Neuronal stem cell (in vitro differentiated cells): ENCODE results near the gene HLX.

Source experiments
- DNase-seq: peaks from one replicate; pipeline ENCODE4 v3.0.0-alpha.2; 2013; ENCODE audit warnings: low spot score
- H2AFZ ChIP-seq: one replicate; pipeline ENCODE4 v1.6.1; 2013; ENCODE audit warnings: mild to moderate bottlenecking, low read length, inconsistent platforms
- H2AK5ac ChIP-seq: 2 replicates; pipeline ENCODE4 v1.6.1; 2013; ENCODE audit warnings: low read depth, mild to moderate bottlenecking, inconsistent platforms, low read length, moderate library complexity, mixed read lengths
- H2BK120ac ChIP-seq: 2 replicates; pipeline ENCODE4 v1.6.1; 2013; ENCODE audit warnings: low read depth, mild to moderate bottlenecking, inconsistent platforms, low read length, moderate library complexity, mixed read lengths
- H2BK12ac ChIP-seq: one replicate; pipeline ENCODE4 v1.6.1; 2013; ENCODE audit warnings: low read length, inconsistent platforms
- H2BK15ac ChIP-seq: 2 replicates; pipeline ENCODE4 v1.6.1; 2013; ENCODE audit warnings: mild to moderate bottlenecking, low read length, inconsistent platforms, mixed read lengths
- H2BK5ac ChIP-seq: one replicate; pipeline ENCODE4 v1.6.1; 2013; ENCODE audit warnings: inconsistent platforms, mild to moderate bottlenecking, low read length, moderate library complexity
- H3K14ac ChIP-seq: one replicate; pipeline ENCODE4 v1.6.1; 2013; ENCODE audit warnings: low read length, inconsistent platforms
- H3K18ac ChIP-seq: 2 replicates; pipeline ENCODE4 v1.6.1; 2013; ENCODE audit warnings: low read length, inconsistent platforms
- H3K23ac ChIP-seq: 2 replicates; pipeline ENCODE4 v1.6.1; 2013; ENCODE audit warnings: low read depth, mild to moderate bottlenecking, mixed read lengths, low read length, inconsistent platforms; ENCODE audit not compliant: poor library complexity
- H3K27ac ChIP-seq: replicated peaks from 3 replicates; pipeline ENCODE4 v1.5.1; 2013; ENCODE audit warnings: low read length, inconsistent platforms
- H3K27me3 ChIP-seq, 3 experiments: 2 replicates each; pipeline ENCODE4 v1.6.1; 2013; ENCODE audit warnings: low read length in 3 of 3, mild to moderate bottlenecking in 2 of 3, inconsistent platforms in 1 of 3, low read depth in 1 of 3, mixed read lengths in 1 of 3, moderate library complexity in 1 of 3; ENCODE audit not compliant: control insufficient read depth in 3 of 3, insufficient read depth in 3 of 3
- H3K36me3 ChIP-seq, 2 donors: replicated peaks in 1 of 2; 2 replicates each; pipeline ENCODE4 v1.6.1; 2013; ENCODE audit warnings: low read length in 2 of 2; ENCODE audit not compliant: control insufficient read depth in 2 of 2, insufficient read depth in 2 of 2
- H3K4ac ChIP-seq: 2 replicates; pipeline ENCODE4 v1.6.1; 2013; ENCODE audit warnings: inconsistent platforms, mild to moderate bottlenecking, low read length, moderate library complexity
- H3K4me1 ChIP-seq, 2 donors: 1 replicate in 1 of 2; 2 replicates in 1 of 2; pipeline ENCODE4 v1.6.1; 2013; ENCODE audit warnings: low read length in 2 of 2, low read depth in 1 of 2; ENCODE audit not compliant: control insufficient read depth in 2 of 2, insufficient read depth in 1 of 2
- H3K4me2 ChIP-seq: one replicate; pipeline ENCODE4 v1.6.1; 2013; ENCODE audit warnings: mild to moderate bottlenecking, low read length, inconsistent platforms; ENCODE audit not compliant: insufficient read depth, poor library complexity, severe bottlenecking
- H3K4me3 ChIP-seq, 2 donors: 2 replicates each; pipeline ENCODE4 v1.5.1; 2013; ENCODE audit warnings: low read length in 2 of 2, mild to moderate bottlenecking in 2 of 2, inconsistent platforms in 1 of 2, moderate library complexity in 1 of 2
- H3K79me1 ChIP-seq: one replicate; pipeline ENCODE4 v1.6.1; 2013; ENCODE audit warnings: low read depth, mild to moderate bottlenecking, inconsistent platforms, low read length, moderate library complexity
- H3K9ac ChIP-seq: one replicate; pipeline ENCODE4 v1.6.1; 2013; ENCODE audit warnings: mild to moderate bottlenecking, low read depth, low read length, inconsistent platforms; ENCODE audit not compliant: poor library complexity
- H3K9me3 ChIP-seq, 2 donors: replicated peaks in 1 of 2; 2 replicates each; pipeline versions ENCODE3 to v1.6.1; 2013; ENCODE audit warnings: low read length in 2 of 2, mild to moderate bottlenecking in 2 of 2, inconsistent platforms in 1 of 2, low read depth in 1 of 2, mixed read lengths in 1 of 2, moderate library complexity in 1 of 2; ENCODE audit not compliant: control insufficient read depth in 2 of 2, insufficient read depth in 1 of 2
- H4K8ac ChIP-seq: one replicate; pipeline ENCODE4 v1.6.1; 2013; ENCODE audit warnings: low read depth, mild to moderate bottlenecking, inconsistent platforms, low read length, moderate library complexity
- H4K91ac ChIP-seq: one replicate; pipeline ENCODE4 v1.6.1; 2013; ENCODE audit warnings: low read length, low read depth, mild to moderate bottlenecking, inconsistent platforms; ENCODE audit not compliant: poor library complexity
- WGBS, 2 donors: extraction: QIAGEN DNeasy Blood & Tissue Kit; methylation state at CpG; one replicate each; pipeline ENCODE4 v1.1.7; 2013; ENCODE audit warnings: missing lambda C conversion rate in 2 of 2, mixed read lengths in 1 of 2; ENCODE audit not compliant: insufficient read length in 2 of 2, insufficient replicate concordance in 1 of 2; ENCODE audit errors: extremely low coverage in 2 of 2; 5-methylcytosine and 5-hydroxymethylcytosine counted together

Gene HLX

DNA sequence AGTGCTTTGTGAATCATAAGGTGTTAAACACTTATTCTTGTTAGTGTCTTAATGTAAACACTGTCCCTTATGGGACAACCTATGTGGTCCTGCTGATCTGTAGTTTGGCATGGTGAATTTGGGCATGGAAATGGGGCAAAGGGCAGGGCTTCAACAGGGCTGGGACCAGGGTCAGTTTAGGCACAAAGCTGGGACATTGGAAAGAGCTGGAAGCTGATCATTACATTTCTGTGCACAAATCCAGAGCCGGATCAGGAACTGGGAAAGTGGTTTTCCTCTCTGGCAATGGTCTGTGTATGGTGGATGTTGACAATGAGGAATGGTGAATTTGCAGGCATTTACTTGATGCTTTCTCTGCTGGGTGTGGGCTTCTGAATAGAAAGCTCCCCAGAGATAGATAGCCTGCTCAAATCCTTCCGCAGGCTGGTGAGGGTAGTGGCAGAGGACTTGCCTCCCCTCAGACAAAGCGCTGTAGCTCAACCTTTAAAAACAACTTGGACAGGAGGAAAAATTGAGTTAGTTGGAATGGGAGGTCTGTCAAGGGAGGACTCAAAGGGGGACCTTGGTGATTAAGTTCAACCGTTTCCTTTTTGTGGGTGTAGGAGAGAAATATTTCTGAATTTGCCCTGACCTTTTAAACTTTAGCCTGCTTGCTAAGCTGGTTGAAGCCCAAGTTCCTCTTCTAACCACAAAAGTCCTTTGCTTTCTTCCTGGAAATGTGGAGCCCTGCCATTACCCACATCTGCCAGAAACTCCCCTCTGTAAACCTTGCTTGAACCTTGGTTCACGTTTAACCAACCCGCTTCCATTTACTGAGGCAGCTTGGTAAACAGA is 35.3 kb downstream of the HLX start:
- WGBS, 2 donors = no CpG with 5 or more reads among the region's 6 CpGs
- no peak overlapping the region for H3K4me2 ChIP-seq
- H4K91ac ChIP-seq = no peak overlapping the region
- no peak overlapping the region for H2BK5ac ChIP-seq
- H3K23ac ChIP-seq = no peak overlapping the region
- H2AK5ac ChIP-seq = no peak overlapping the region
- DNase-seq = no peak
- peaks cover 0 to 3% (median 0%) of the 10 kb centered on the region in 3 experiments for H3K27me3 ChIP-seq
- peaks cover 0 to 2% of the 10 kb centered on the region in 2 donors for H3K4me1 ChIP-seq
- H2BK15ac ChIP-seq = no peak overlapping the region
- H2AFZ ChIP-seq = no peak overlapping the region
- no peaks in the 10 kb centered on the region for H3K79me1 ChIP-seq
- H2BK12ac ChIP-seq = no peak overlapping the region
- no peak overlapping the region for H2BK120ac ChIP-seq
- no peak overlapping the region for H3K27ac ChIP-seq
- H3K9me3 ChIP-seq = no peaks in the 10 kb centered on the region
- peaks cover 0 to 2% of the 10 kb centered on the region in 2 donors for H3K36me3 ChIP-seq
- H3K9ac ChIP-seq = no peak overlapping the region
- H3K4me3 ChIP-seq = no peak overlapping the region
- H3K4ac ChIP-seq = no peak overlapping the region
- H3K14ac ChIP-seq = no peak overlapping the region
- H3K18ac ChIP-seq = no peak overlapping the region
- no peak overlapping the region for H4K8ac ChIP-seq

DNA sequence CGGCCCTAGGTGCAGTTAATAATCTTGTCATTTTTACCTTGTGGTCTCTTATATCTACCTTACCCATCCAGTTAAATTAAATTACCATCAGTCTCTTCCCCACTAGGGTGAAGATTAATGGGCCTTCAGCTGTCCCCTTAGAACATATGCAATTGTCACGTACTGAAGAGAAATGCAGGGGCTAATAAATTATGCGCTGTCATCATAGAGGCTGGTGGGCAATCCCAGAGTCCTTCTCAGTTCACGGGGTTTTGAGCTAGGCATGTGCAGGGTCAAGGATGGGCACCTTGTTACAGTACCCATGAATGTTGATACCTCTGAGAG is 35.8 kb downstream of the HLX start:
- no peak overlapping the region for H3K23ac ChIP-seq
- no peak overlapping the region for H3K27ac ChIP-seq
- no peak overlapping the region for H3K4ac ChIP-seq
- no CpG with 5 or more reads among the region's 4 CpGs for WGBS, 2 donors
- no peak overlapping the region for H2AK5ac ChIP-seq
- no peak overlapping the region for H3K9ac ChIP-seq
- peaks cover 0 to 2% of the 10 kb centered on the region in 2 donors for H3K4me1 ChIP-seq
- H2AFZ ChIP-seq = no peak overlapping the region
- no peak overlapping the region for H2BK15ac ChIP-seq
- H3K18ac ChIP-seq = no peak overlapping the region
- no peak overlapping the region for H3K4me3 ChIP-seq
- H4K8ac ChIP-seq = no peak overlapping the region
- H4K91ac ChIP-seq = no peak overlapping the region
- no peak for DNase-seq
- H2BK120ac ChIP-seq = no peak overlapping the region
- H3K9me3 ChIP-seq = no peaks in the 10 kb centered on the region
- H2BK12ac ChIP-seq = no peak overlapping the region
- H3K36me3 ChIP-seq = peaks cover 0 to 2% of the 10 kb centered on the region in 2 donors
- H3K27me3 ChIP-seq = peaks cover 0 to 3% (median 0%) of the 10 kb centered on the region in 3 experiments
- no peak overlapping the region for H3K4me2 ChIP-seq
- H2BK5ac ChIP-seq = no peak overlapping the region
- no peak overlapping the region for H3K14ac ChIP-seq
- H3K79me1 ChIP-seq = no peaks in the 10 kb centered on the region

- H3K9me3 ChIP-seq = no peaks in the 10 kb centered on the region
- H3K36me3 ChIP-seq = peaks cover 0 to 2% of the 10 kb centered on the region in 2 donors
- H3K4me1 ChIP-seq = peaks cover 0 to 2% of the 10 kb centered on the region in 2 donors
- no peak overlapping the region for H3K4ac ChIP-seq
- H2BK12ac ChIP-seq = no peak overlapping the region
- H2AK5ac ChIP-seq = no peak overlapping the region
- no peak overlapping the region for H4K8ac ChIP-seq
- no peak overlapping the region for H4K91ac ChIP-seq
- no peak for DNase-seq
- no peak overlapping the region for H3K9ac ChIP-seq
- H3K18ac ChIP-seq = no peak overlapping the region
- H3K4me3 ChIP-seq = no peak overlapping the region
- no peak overlapping the region for H2BK120ac ChIP-seq
- H3K79me1 ChIP-seq = no peaks in the 10 kb centered on the region
- H3K23ac ChIP-seq = no peak overlapping the region
- WGBS, 2 donors = no CpG with 5 or more reads among the region's 1 CpG
- no peak overlapping the region for H3K4me2 ChIP-seq
- H3K27ac ChIP-seq = no peak overlapping the region
- H3K27me3 ChIP-seq = peaks cover 0 to 8% (median 0%) of the 10 kb centered on the region in 3 experiments
- H2BK15ac ChIP-seq = no peak overlapping the region
- no peak overlapping the region for H3K14ac ChIP-seq
- H2AFZ ChIP-seq = no peak overlapping the region
- H2BK5ac ChIP-seq = no peak overlapping the region
Measured at GRCh38 chr1:220915954-220916353, 36.7 kb downstream of the HLX start.

DNA sequence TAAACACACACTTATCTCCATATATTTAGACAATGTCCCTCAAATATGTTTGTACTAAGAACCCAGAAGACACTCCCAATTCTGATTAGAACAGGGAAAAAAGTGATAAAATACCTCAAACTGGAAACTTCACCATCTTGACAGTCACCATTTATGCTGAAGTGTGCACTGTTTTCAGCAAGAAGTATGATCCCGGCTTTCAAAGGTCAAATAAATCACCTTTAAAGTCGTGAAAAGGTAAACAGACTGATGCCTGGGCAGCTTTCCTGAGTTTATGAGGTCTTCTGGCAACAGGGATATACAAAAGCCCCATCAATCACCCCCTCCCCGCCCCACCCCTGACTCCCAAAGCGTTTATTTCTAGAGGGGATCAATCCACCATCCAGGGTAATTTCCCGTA is 37.9 kb downstream of the HLX start:
- Histone ChIP-seq H2BK5ac (no peak overlapping the region), H4K91ac (no peak overlapping the region), H3K27ac (no peak overlapping the region), H3K14ac (no peak overlapping the region), H4K8ac (no peak overlapping the region), H3K4me3 (no peak overlapping the region), H2BK120ac (no peak overlapping the region), H3K18ac (no peak overlapping the region), H2AK5ac (no peak overlapping the region), H3K79me1 (no peaks in the 10 kb centered on the region), H3K9me3 (no peaks in the 10 kb centered on the region), H3K4ac (no peak overlapping the region), H3K27me3 (peaks cover 0 to 12% (median 0%) of the 10 kb centered on the region in 3 experiments), H2BK12ac (no peak overlapping the region), H3K4me1 (peaks cover 0 to 2% of the 10 kb centered on the region in 2 donors), H3K4me2 (no peak overlapping the region), H3K36me3 (peaks cover 0 to 2% of the 10 kb centered on the region in 2 donors), H2BK15ac (no peak overlapping the region), H2AFZ (no peak overlapping the region), H3K23ac (no peak overlapping the region), H3K9ac (no peak overlapping the region)
- DNase-seq = no peak
- WGBS, 2 donors = no CpG with 5 or more reads among the region's 5 CpGs
